Measurements from ENCODE around the gene NLGN1. TPM values are rescaled to one million over a fixed set of nuclear protein-coding genes. Genes with fewer than 3 reads are reported as not detected.

NLGN1 gene
- total and polyA plus RNA-seq, 7 experiments from 2014 or later = not detected

- POLR2A ChIA-PET = no interaction called here
- Histone ChIP-seq H3K4me1 (ENCODE audit: control insufficient read depth in 2 of 2, insufficient read depth in 2 of 2, low read length in 2 of 2) (no peaks in the 10 kb centered on the region), H3K27me3 (ENCODE audit: control insufficient read depth in 2 of 2, insufficient read depth in 2 of 2, low read length in 2 of 2) (no peaks in the 10 kb centered on the region), H3K36me3 (ENCODE audit: control insufficient read depth in 2 of 3, insufficient read depth in 3 of 3, low read length in 3 of 3) (no peaks in the 10 kb centered on the region), H3K9me3 (ENCODE audit: control insufficient read depth in 2 of 3, low read length in 3 of 3) (no peaks in the 10 kb centered on the region), H3K4me3 (ENCODE audit: low read length) (no peak overlapping the region), H3K27ac (ENCODE audit: low read depth, low read length) (no peak overlapping the region)
- H3K36me3 Mint-ChIP-seq = no peaks in the 10 kb centered on the region
- no peaks in the 10 kb centered on the region for H3K4me1 Mint-ChIP-seq
- no peaks in the 10 kb centered on the region for H3K27me3 Mint-ChIP-seq
- intact Hi-C loops (cut with micrococcal nuclease) = no loop called here
- peaks cover 0 to 6% (median 0%) of the 10 kb centered on the region in 11 donors for H3K9me3 Mint-ChIP-seq
- no peak for ATAC-seq
- no peak overlapping the region for H3K4me3 Mint-ChIP-seq
- H3K27ac Mint-ChIP-seq = no peak overlapping the region
- no peak for DNase-seq
- CTCF ChIA-PET = no interaction called here
Measured at GRCh38 chr3:173796890-173797289, 399.3 kb downstream of the NLGN1 start.

GRCh38 chr3:173799060-173799816 lies 401.7 kb downstream of the NLGN1 start:
- H3K27me3 ChIP-seq (ENCODE audit: control insufficient read depth in 2 of 2, insufficient read depth in 2 of 2, low read length in 2 of 2) = no peaks in the 10 kb centered on the region
- intact Hi-C loops (cut with micrococcal nuclease) = no loop called here
- Mint-ChIP-seq H3K4me3 (no peak overlapping the region), H3K36me3 (no peaks in the 10 kb centered on the region), H3K27ac (no peak overlapping the region), H3K27me3 (no peaks in the 10 kb centered on the region), H3K9me3 (peaks cover 0 to 2% (median 0%) of the 10 kb centered on the region in 11 donors), H3K4me1 (no peaks in the 10 kb centered on the region)
- H3K36me3 ChIP-seq (ENCODE audit: control insufficient read depth in 2 of 3, insufficient read depth in 3 of 3, low read length in 3 of 3) = no peaks in the 10 kb centered on the region
- CTCF ChIA-PET = no interaction called here
- DNase-seq (no peak), ATAC-seq (no peak)
- H3K4me3 ChIP-seq (ENCODE audit: low read length) = no peak overlapping the region
- POLR2A ChIA-PET = no interaction called here
- no peaks in the 10 kb centered on the region for H3K4me1 ChIP-seq (ENCODE audit: control insufficient read depth in 2 of 2, insufficient read depth in 2 of 2, low read length in 2 of 2)
- no peak overlapping the region for H3K27ac ChIP-seq (ENCODE audit: low read depth, low read length)
- no peaks in the 10 kb centered on the region for H3K9me3 ChIP-seq (ENCODE audit: control insufficient read depth in 2 of 3, low read length in 3 of 3)

DNA sequence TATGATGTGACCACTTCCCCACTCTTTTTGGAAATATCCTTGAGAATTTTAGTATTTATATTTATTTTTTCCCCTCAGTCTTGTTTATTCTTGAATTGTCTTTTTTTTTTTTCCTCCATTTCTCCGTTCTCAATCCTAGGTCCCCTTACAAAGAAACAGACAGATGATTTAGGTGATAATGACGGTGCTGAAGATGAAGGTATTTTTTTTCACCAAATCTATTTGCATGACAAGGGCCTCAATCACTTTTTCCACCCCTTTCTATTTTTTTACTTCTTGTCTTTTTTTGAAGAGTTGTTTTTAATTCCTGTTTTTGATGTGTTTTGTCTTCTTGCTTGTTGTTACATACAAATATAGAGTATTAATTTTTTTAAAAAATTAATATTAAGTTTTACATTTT lies 402.6 kb downstream of the NLGN1 start:
- no peak overlapping the region for H3K4me3 ChIP-seq (ENCODE audit: low read length)
- H3K4me3 Mint-ChIP-seq = no peak overlapping the region
- ATAC-seq = no peak
- H3K36me3 Mint-ChIP-seq = no peaks in the 10 kb centered on the region
- H3K9me3 Mint-ChIP-seq = no peaks in the 10 kb centered on the region
- H3K4me1 Mint-ChIP-seq = no peaks in the 10 kb centered on the region
- no peak overlapping the region for H3K27ac Mint-ChIP-seq
- H3K9me3 ChIP-seq (ENCODE audit: control insufficient read depth in 2 of 3, low read length in 3 of 3) = no peaks in the 10 kb centered on the region
- POLR2A ChIA-PET = no interaction called here
- H3K27me3 Mint-ChIP-seq = no peaks in the 10 kb centered on the region
- H3K27me3 ChIP-seq (ENCODE audit: control insufficient read depth in 2 of 2, insufficient read depth in 2 of 2, low read length in 2 of 2) = no peaks in the 10 kb centered on the region
- CTCF ChIA-PET = no interaction called here
- intact Hi-C loops (cut with micrococcal nuclease) = no loop called here
- no peak for DNase-seq
- H3K4me1 ChIP-seq (ENCODE audit: control insufficient read depth in 2 of 2, insufficient read depth in 2 of 2, low read length in 2 of 2) = no peaks in the 10 kb centered on the region
- no peaks in the 10 kb centered on the region for H3K36me3 ChIP-seq (ENCODE audit: control insufficient read depth in 2 of 3, insufficient read depth in 3 of 3, low read length in 3 of 3)
- H3K27ac ChIP-seq (ENCODE audit: low read depth, low read length) = no peak overlapping the region

DNA sequence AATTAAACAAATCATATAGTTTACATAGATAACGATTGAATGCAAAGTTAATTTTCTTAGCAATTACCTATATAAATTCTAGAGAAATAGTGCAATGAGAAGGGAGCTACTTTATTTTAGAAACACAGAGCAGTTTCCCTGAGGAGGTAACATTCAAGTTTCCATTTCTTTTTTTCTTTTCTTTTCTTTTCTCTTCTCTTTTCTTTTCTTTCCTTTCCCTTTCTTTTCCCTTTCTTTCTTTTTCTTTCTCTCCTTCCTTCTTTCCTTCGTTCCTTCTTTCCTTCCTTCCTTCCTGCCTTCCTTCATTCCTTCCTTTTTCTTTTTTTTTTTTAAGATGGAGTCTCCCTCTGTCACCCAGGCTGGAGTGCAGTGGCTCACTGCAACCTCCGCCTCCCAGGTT lies 417.3 kb downstream of the NLGN1 start:
- Mint-ChIP-seq H3K36me3 (no peaks in the 10 kb centered on the region), H3K4me1 (no peaks in the 10 kb centered on the region), H3K4me3 (no peak overlapping the region), H3K27me3 (no peaks in the 10 kb centered on the region), H3K27ac (no peak overlapping the region), H3K9me3 (peaks cover 0 to 12% (median 1%) of the 10 kb centered on the region in 11 donors)
- DNase-seq (no peak), ATAC-seq (no peak)
- Histone ChIP-seq H3K36me3 (ENCODE audit: control insufficient read depth in 2 of 3, insufficient read depth in 3 of 3, low read length in 3 of 3) (no peaks in the 10 kb centered on the region), H3K4me1 (ENCODE audit: control insufficient read depth in 2 of 2, insufficient read depth in 2 of 2, low read length in 2 of 2) (no peaks in the 10 kb centered on the region), H3K27me3 (ENCODE audit: control insufficient read depth in 2 of 2, insufficient read depth in 2 of 2, low read length in 2 of 2) (no peaks in the 10 kb centered on the region), H3K4me3 (ENCODE audit: low read length) (no peak overlapping the region), H3K27ac (ENCODE audit: low read depth, low read length) (no peak overlapping the region), H3K9me3 (ENCODE audit: control insufficient read depth in 2 of 3, low read length in 3 of 3) (no peaks in the 10 kb centered on the region)
- CTCF ChIA-PET = interaction anchor here (0.7 kb wide), 1 partner anchor 37 kb away, joined by 4 read pairs; no protein-coding TSS in a partner anchor
- POLR2A ChIA-PET = no interaction called here
- intact Hi-C loops (cut with micrococcal nuclease) = no loop called here

DNA sequence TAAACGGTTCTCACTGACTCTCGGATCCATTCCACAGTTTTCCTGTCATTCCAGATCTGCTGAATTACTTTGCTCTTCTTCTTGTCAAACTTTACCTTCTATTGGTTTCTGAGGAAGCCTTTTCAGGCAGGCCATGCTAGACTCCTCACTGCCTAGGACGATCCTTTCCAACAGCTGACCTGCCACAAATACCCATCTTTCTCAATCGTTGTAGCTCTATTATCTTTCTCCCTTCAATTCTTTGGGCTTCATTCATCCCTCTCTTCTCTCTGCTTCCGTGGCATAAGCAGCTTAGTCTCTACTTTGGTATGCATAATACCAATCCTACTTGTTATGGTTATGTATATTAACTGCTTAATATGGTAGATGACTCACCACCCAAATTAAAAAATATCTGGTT lies 421.8 kb downstream of the NLGN1 start:
- H3K36me3 ChIP-seq (ENCODE audit: control insufficient read depth in 2 of 3, insufficient read depth in 3 of 3, low read length in 3 of 3) = no peaks in the 10 kb centered on the region
- Mint-ChIP-seq H3K27me3 (no peaks in the 10 kb centered on the region), H3K4me1 (no peaks in the 10 kb centered on the region), H3K4me3 (no peak overlapping the region), H3K9me3 (peaks cover 0 to 12% (median 0%) of the 10 kb centered on the region in 11 donors), H3K36me3 (no peaks in the 10 kb centered on the region), H3K27ac (no peak overlapping the region)
- no peak overlapping the region for H3K4me3 ChIP-seq (ENCODE audit: low read length)
- H3K27me3 ChIP-seq (ENCODE audit: control insufficient read depth in 2 of 2, insufficient read depth in 2 of 2, low read length in 2 of 2) = no peaks in the 10 kb centered on the region
- ChIA-PET POLR2A (no interaction called here), CTCF (no interaction called here)
- H3K27ac ChIP-seq (ENCODE audit: low read depth, low read length) = no peak overlapping the region
- no peaks in the 10 kb centered on the region for H3K9me3 ChIP-seq (ENCODE audit: control insufficient read depth in 2 of 3, low read length in 3 of 3)
- no peaks in the 10 kb centered on the region for H3K4me1 ChIP-seq (ENCODE audit: control insufficient read depth in 2 of 2, insufficient read depth in 2 of 2, low read length in 2 of 2)
- DNase-seq (no peak), ATAC-seq (no peak)
- intact Hi-C loops (cut with micrococcal nuclease) = no loop called here

- Histone ChIP-seq H3K27ac (ENCODE audit: low read depth, low read length) (no peak overlapping the region), H3K4me1 (ENCODE audit: control insufficient read depth in 2 of 2, insufficient read depth in 2 of 2, low read length in 2 of 2) (no peaks in the 10 kb centered on the region), H3K9me3 (ENCODE audit: control insufficient read depth in 2 of 3, low read length in 3 of 3) (no peaks in the 10 kb centered on the region), H3K4me3 (ENCODE audit: low read length) (no peak overlapping the region), H3K27me3 (ENCODE audit: control insufficient read depth in 2 of 2, insufficient read depth in 2 of 2, low read length in 2 of 2) (no peaks in the 10 kb centered on the region), H3K36me3 (ENCODE audit: control insufficient read depth in 2 of 3, insufficient read depth in 3 of 3, low read length in 3 of 3) (no peaks in the 10 kb centered on the region)
- H3K27ac Mint-ChIP-seq = no peak overlapping the region
- ATAC-seq (no peak), DNase-seq (no peak)
- peaks cover 0 to 17% (median 0%) of the 10 kb centered on the region in 11 donors for H3K9me3 Mint-ChIP-seq
- H3K27me3 Mint-ChIP-seq = no peaks in the 10 kb centered on the region
- CTCF ChIA-PET = no interaction called here
- intact Hi-C loops (cut with micrococcal nuclease) = no loop called here
- POLR2A ChIA-PET = no interaction called here
- no peaks in the 10 kb centered on the region for H3K36me3 Mint-ChIP-seq
- no peaks in the 10 kb centered on the region for H3K4me1 Mint-ChIP-seq
- no peak overlapping the region for H3K4me3 Mint-ChIP-seq
Measured at GRCh38 chr3:173823911-173824460, 426.4 kb downstream of the NLGN1 start.

- ATAC-seq = no peak
- Histone ChIP-seq H3K27ac (ENCODE audit: low read depth, low read length) (no peak overlapping the region), H3K36me3 (ENCODE audit: control insufficient read depth in 2 of 3, insufficient read depth in 3 of 3, low read length in 3 of 3) (no peaks in the 10 kb centered on the region), H3K27me3 (ENCODE audit: control insufficient read depth in 2 of 2, insufficient read depth in 2 of 2, low read length in 2 of 2) (no peaks in the 10 kb centered on the region), H3K9me3 (ENCODE audit: control insufficient read depth in 2 of 3, low read length in 3 of 3) (no peaks in the 10 kb centered on the region), H3K4me3 (ENCODE audit: low read length) (no peak overlapping the region), H3K4me1 (ENCODE audit: control insufficient read depth in 2 of 2, insufficient read depth in 2 of 2, low read length in 2 of 2) (no peaks in the 10 kb centered on the region)
- no peak for DNase-seq
- Mint-ChIP-seq H3K36me3 (no peaks in the 10 kb centered on the region), H3K4me1 (no peaks in the 10 kb centered on the region), H3K27me3 (no peaks in the 10 kb centered on the region), H3K9me3 (peaks cover 0 to 10% (median 0%) of the 10 kb centered on the region in 11 donors), H3K27ac (no peak overlapping the region), H3K4me3 (no peak overlapping the region)
- ChIA-PET POLR2A (no interaction called here), CTCF (no interaction called here)
- intact Hi-C loops (cut with micrococcal nuclease) = no loop called here
Measured at GRCh38 chr3:173825730-173826129, 428.2 kb downstream of the NLGN1 start.
